Neural progenitor cell (in vitro differentiated cells): ENCODE results near the gene CYP11A1. TPM values are rescaled to one million over a fixed set of nuclear protein-coding genes. Genes with fewer than 3 reads are reported as not detected.

ENCODE experiments used
- DNase-seq: peaks from one replicate; pipeline ENCODE4 v3.0.0-alpha.2; 2016; ENCODE audit warnings: low spot score
- H2AFZ ChIP-seq: fragments of 200-600 bp; sonication (generic); replicated peaks from 2 replicates; pipeline ENCODE4 v1.6.1; 2016; ENCODE audit warnings: antibody characterized with exemption
- H3F3A ChIP-seq: fragments of 200-600 bp; sonication (generic); 2 replicates; pipeline ENCODE4 v1.6.1; 2016; ENCODE audit warnings: antibody characterized with exemption, low read depth
- H3K27ac ChIP-seq: fragments of 200-600 bp; sonication (generic); 2 replicates; pipeline ENCODE4 v1.5.1; 2016; ENCODE audit warnings: mild to moderate bottlenecking
- H3K27me3 ChIP-seq: fragments of 200-600 bp; sonication (generic); 2 replicates; pipeline ENCODE4 v1.6.1; 2016; ENCODE audit warnings: mild to moderate bottlenecking, moderate library complexity
- H3K36me3 ChIP-seq: fragments of 200-600 bp; sonication (generic); 2 replicates; pipeline ENCODE4 v1.5.1; 2016
- H3K4me1 ChIP-seq: fragments of 200-600 bp; sonication (generic); 2 replicates; pipeline ENCODE4 v1.6.1; 2016; ENCODE audit warnings: mixed run types
- H3K4me2 ChIP-seq: fragments of 200-600 bp; sonication (generic); 2 replicates; pipeline ENCODE4 v1.6.1; 2016
- H3K4me3 ChIP-seq: fragments of 200-600 bp; sonication (generic); 2 replicates; pipeline ENCODE4 v1.5.1; 2016
- H3K79me2 ChIP-seq: fragments of 200-600 bp; sonication (generic); 2 replicates; pipeline ENCODE4 v1.6.1; 2016; ENCODE audit warnings: low read depth
- H3K9ac ChIP-seq: fragments of 200-600 bp; sonication (generic); 2 replicates; pipeline ENCODE4 v1.6.1; 2016
- H3K9me3 ChIP-seq: fragments of 200-600 bp; sonication (generic); 2 replicates; pipeline ENCODE4 v1.5.1; 2016; ENCODE audit warnings: low read depth
- H4K20me1 ChIP-seq: fragments of 200-600 bp; sonication (generic); 2 replicates; pipeline ENCODE4 v1.6.1; 2016; ENCODE audit warnings: low read depth
- H3K27ac Mint-ChIP-seq: 3 replicates; pipeline ENCODE4 v1.8.0; 2021; ENCODE audit warnings: mixed read lengths
- H3K27me3 Mint-ChIP-seq: 2 replicates; pipeline ENCODE4 v1.8.0; 2022; ENCODE audit warnings: low read depth, mild to moderate bottlenecking, inconsistent platforms, moderate library complexity, mixed read lengths; ENCODE audit not compliant: insufficient read depth
- H3K36me3 Mint-ChIP-seq: 3 replicates; pipeline ENCODE4 v1.8.0; 2021; ENCODE audit warnings: mixed read lengths
- H3K4me1 Mint-ChIP-seq: 3 replicates; pipeline ENCODE4 v1.8.0; 2021; ENCODE audit warnings: mixed read lengths
- H3K4me3 Mint-ChIP-seq: 3 replicates; pipeline ENCODE4 v1.8.0; 2021; ENCODE audit warnings: mild to moderate bottlenecking, moderate library complexity, mixed read lengths
- H3K9me3 Mint-ChIP-seq: 3 replicates; pipeline ENCODE4 v1.8.0; 2020; ENCODE audit warnings: mixed read lengths
- CTCF ChIP-seq: fragments of 200-600 bp; sonication (generic); IDR thresholded peaks from 2 replicates; pipeline ENCODE4 v1.5.1; 2017; ENCODE audit warnings: antibody characterized with exemption, mild to moderate bottlenecking
- EZH2 ChIP-seq: fragments of 200-600 bp; sonication (generic); IDR thresholded peaks from 2 replicates; pipeline ENCODE4 v1.6.1; 2017; ENCODE audit warnings: antibody characterized with exemption, mild to moderate bottlenecking, moderate library complexity
- EZH2phosphoT487 ChIP-seq: fragments of 200-600 bp; sonication (generic); IDR thresholded peaks from 2 replicates; pipeline ENCODE4 v1.6.1; 2017; ENCODE audit warnings: antibody characterized with exemption
- total RNA-seq: library from RNA; depleted of rRNA; stranded (reverse); fragments of >200 nt; gene quantifications from 2 replicates; pipeline ENCODE4 v1.2.3, GENCODE V29; 2015; ENCODE audit warnings: low replicate concordance

Gene CYP11A1
- total RNA-seq, 1 donor from 2014 or later = 0.99 TPM

GRCh38 chr15:74369756-74370155, 2.3 kb upstream of the CYP11A1 start:
- Mint-ChIP-seq H3K9me3 (no peaks in the 10 kb centered on the region), H3K27me3 (peaks cover 25% of the 10 kb centered on the region)
- no peak for DNase-seq

DNA sequence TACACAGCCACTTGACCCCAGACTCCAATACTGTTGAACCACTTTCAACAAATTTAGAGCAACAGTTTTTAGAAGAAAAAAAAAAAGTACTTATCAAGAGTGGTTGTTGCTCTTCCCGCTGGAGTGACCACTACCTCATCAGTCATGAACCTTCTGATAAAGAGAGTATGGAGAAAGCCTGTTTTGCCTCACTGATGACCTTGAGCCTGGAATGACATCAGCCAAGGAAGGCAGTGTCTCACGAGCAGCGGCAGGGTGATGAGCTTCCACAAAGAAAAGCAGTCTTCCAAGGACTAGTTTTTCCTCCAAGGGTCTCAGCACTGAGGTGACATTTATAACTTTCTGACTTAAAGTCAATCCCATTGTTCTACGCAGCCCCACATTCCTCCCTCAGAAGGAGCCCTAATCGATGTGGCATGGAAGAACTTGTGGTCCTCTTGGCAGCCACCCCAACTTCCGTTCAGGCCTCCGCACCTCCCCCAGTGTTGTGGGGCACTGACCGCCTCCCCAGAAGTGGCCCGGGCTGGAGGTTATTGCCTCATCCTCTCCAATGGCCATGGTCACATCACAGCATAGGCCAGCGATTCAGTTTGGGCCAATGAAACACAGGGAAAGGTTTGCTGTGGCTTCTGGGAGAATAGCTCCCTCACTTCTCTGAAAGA, 1.8 kb upstream of the CYP11A1 start:
- H2AFZ ChIP-seq = no peak overlapping the region
- peaks cover 28% of the 10 kb centered on the region for H3K27me3 Mint-ChIP-seq
- no peak overlapping the region for H3K4me3 Mint-ChIP-seq
- H3K4me3 ChIP-seq = no peak overlapping the region
- no peaks in the 10 kb centered on the region for H3K36me3 ChIP-seq
- H3K4me2 ChIP-seq = no peak overlapping the region
- H3K27me3 ChIP-seq = peaks cover 71% of the 10 kb centered on the region
- peak overlapping the region; percentile 60 for H3K27ac Mint-ChIP-seq
- peaks cover 25% of the 10 kb centered on the region for H3K4me1 ChIP-seq
- H3K9me3 Mint-ChIP-seq = no peaks in the 10 kb centered on the region
- H3K27ac ChIP-seq = no peak overlapping the region
- no peak for DNase-seq
- no peaks in the 10 kb centered on the region for H3K36me3 Mint-ChIP-seq
- peaks cover 27% of the 10 kb centered on the region for H3K4me1 Mint-ChIP-seq
- H3F3A ChIP-seq = peaks cover 20% of the 10 kb centered on the region
- H3K9ac ChIP-seq = no peak overlapping the region
- no peak for TF ChIP-seq EZH2
- no peak for TF ChIP-seq CTCF
- no peak for TF ChIP-seq EZH2phosphoT487
- no peaks in the 10 kb centered on the region for H4K20me1 ChIP-seq
- no peaks in the 10 kb centered on the region for H3K9me3 ChIP-seq
- no peaks in the 10 kb centered on the region for H3K79me2 ChIP-seq

More at GRCh38 chr15:74369756-74370155, 2.3 kb upstream of the CYP11A1 start:
- Histone ChIP-seq H4K20me1 (no peaks in the 10 kb centered on the region), H3K27ac (no peak overlapping the region), H2AFZ (no peak overlapping the region), H3K36me3 (no peaks in the 10 kb centered on the region), H3K27me3 (peaks cover 69% of the 10 kb centered on the region), H3K79me2 (no peaks in the 10 kb centered on the region), H3K9ac (no peak overlapping the region), H3K9me3 (no peaks in the 10 kb centered on the region), H3K4me2 (no peak overlapping the region), H3F3A (peaks cover 24% of the 10 kb centered on the region), H3K4me3 (no peak overlapping the region), H3K4me1 (peaks cover 25% of the 10 kb centered on the region)
- Mint-ChIP-seq H3K27ac (no peak overlapping the region), H3K4me1 (peaks cover 27% of the 10 kb centered on the region), H3K4me3 (no peak overlapping the region), H3K36me3 (no peaks in the 10 kb centered on the region)
- TF ChIP-seq EZH2 (no peak), CTCF (no peak), EZH2phosphoT487 (no peak)

DNA sequence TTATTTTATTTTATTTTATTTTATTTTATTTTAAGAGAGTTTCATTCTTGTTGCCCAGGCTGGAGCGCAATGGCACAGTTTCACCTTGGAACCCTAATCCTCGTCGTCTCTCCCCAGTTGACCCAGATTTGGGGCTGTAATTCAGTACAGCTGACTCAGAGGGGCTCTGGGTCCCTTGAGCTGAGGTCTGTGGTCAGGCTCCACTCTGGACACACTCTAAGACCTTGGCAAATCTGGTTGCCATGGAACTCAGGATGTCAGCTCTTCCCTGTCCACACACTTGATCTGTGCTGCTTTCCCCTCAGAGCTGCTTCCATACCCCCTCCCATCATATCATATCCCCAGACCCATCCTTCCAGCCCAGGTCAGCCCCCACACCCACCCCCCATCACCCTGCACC, 675 bp upstream of the CYP11A1 start:
- H3K9ac ChIP-seq = no peak overlapping the region
- no peaks in the 10 kb centered on the region for H3K79me2 ChIP-seq
- no peak overlapping the region for H3K4me3 ChIP-seq
- Mint-ChIP-seq H3K27ac (no peak overlapping the region), H3K4me3 (no peak overlapping the region), H3K36me3 (no peaks in the 10 kb centered on the region), H3K27me3 (peaks cover 31% of the 10 kb centered on the region), H3K4me1 (peaks cover 23% of the 10 kb centered on the region), H3K9me3 (no peaks in the 10 kb centered on the region)
- H3K27ac ChIP-seq = no peak overlapping the region
- TF ChIP-seq CTCF (no peak), EZH2 (no peak), EZH2phosphoT487 (no peak)
- H3K9me3 ChIP-seq = no peaks in the 10 kb centered on the region
- H3F3A ChIP-seq = peaks cover 15% of the 10 kb centered on the region
- no peaks in the 10 kb centered on the region for H3K36me3 ChIP-seq
- no peaks in the 10 kb centered on the region for H4K20me1 ChIP-seq
- no peak overlapping the region for H3K4me2 ChIP-seq
- peaks cover 77% of the 10 kb centered on the region for H3K27me3 ChIP-seq
- no peak overlapping the region for H2AFZ ChIP-seq
- no peak for DNase-seq
- H3K4me1 ChIP-seq = peaks cover 25% of the 10 kb centered on the region
